HCT116 (cell line): Measurements from ENCODE around the gene C1QL4. TPM values are rescaled to one million over a fixed set of nuclear protein-coding genes. Genes with fewer than 3 reads are reported as not detected.

Source experiments
- ATAC-seq: fragments of 200-7000 bp; cut with Tn5 transposase; 2 replicates; pipeline ENCODE4 v1.9.1; 2020; ENCODE audit warnings: mild to moderate bottlenecking, moderate library complexity
- BruUV-seq: library from RNA; stranded (reverse); fragments of 400-500 nt; replicated peaks from 2 replicates; lab custom pipeline; 2021; lab: Mats Ljungman, UMichigan
- CTCF ChIA-PET: fragments of 300-600 bp; sonication (Branson Sonifier 250); formaldehyde crosslinking; loops from one replicate; lab custom pipeline; 2021; ENCODE audit warnings: antibody characterized with exemption; lab: Charles Lee
- POLR2A ChIA-PET: fragments of 300-600, 350-600 bp; sonication (Branson Sonifier 250); formaldehyde crosslinking; loops from one replicate; lab custom pipeline; 2021; ENCODE audit warnings: antibody characterized with exemption; lab: Charles Lee
- RAD21 ChIA-PET, 2 experiments: fragments of 300-600 bp; sonication (Branson Sonifier 250); formaldehyde crosslinking; loops; one replicate each; lab custom pipeline; 2023; ENCODE audit warnings: low total read pairs in 2 of 2; ENCODE audit not compliant: uncharacterized antibody in 2 of 2, unreplicated experiment in 2 of 2, low non-redundant PET in 1 of 2; lab: Charles Lee
- DNase-seq: peaks from one replicate; pipeline ENCODE4 v3.0.0-alpha.2; 2010; ENCODE audit warnings: low read depth, low spot score
- H2AFZ ChIP-seq: fragments of 200-600 bp; shearing (Covaris generic), sonication (generic); 2 replicates; pipeline ENCODE4 v1.6.1; 2017; ENCODE audit warnings: low read depth, mixed run types, mixed read lengths, antibody characterized with exemption, low read length; ENCODE audit not compliant: poor library complexity, severe bottlenecking
- H3K27ac ChIP-seq: 2 replicates; pipeline ENCODE4 v1.5.1; 2012; ENCODE audit warnings: low read depth, low read length
- H3K27me3 ChIP-seq: fragments of 200-600 bp; sonication (generic); 2 replicates; pipeline ENCODE4 v1.6.1; 2016; ENCODE audit warnings: mixed run types, low read length, mixed read lengths; ENCODE audit not compliant: insufficient read depth
- H3K36me3 ChIP-seq, 2 experiments: fragments of 200-500 bp in 1 of 2; fragments of 200-600 bp in 1 of 2; sonication (Bioruptor generic) in 1 of 2; sonication (generic) in 1 of 2; 2 replicates each; pipeline versions ENCODE4 v1.5.1 to v1.6.1; 2014 to 2016; ENCODE audit warnings: low read length in 2 of 2, inconsistent platforms in 1 of 2, mixed read lengths in 1 of 2, mixed run types in 1 of 2; ENCODE audit not compliant: insufficient read depth in 2 of 2, control insufficient read depth in 1 of 2
- H3K4me1 ChIP-seq, 2 experiments: fragments of 200-600 bp in 1 of 2; sonication (generic) in 1 of 2; 2 replicates each; pipeline versions ENCODE4 v1.5.1 to v1.6.1; 2012 to 2017; ENCODE audit warnings: low read length in 2 of 2, inconsistent platforms in 1 of 2, mild to moderate bottlenecking in 1 of 2, mixed read lengths in 1 of 2, mixed run types in 1 of 2, moderate library complexity in 1 of 2; ENCODE audit not compliant: insufficient read depth in 2 of 2, control insufficient read depth in 1 of 2
- H3K4me2 ChIP-seq: fragments of 200-600 bp; sonication (generic); 2 replicates; pipeline ENCODE4 v1.6.1; 2017; ENCODE audit warnings: mixed run types, low read length, mixed read lengths
- H3K4me3 ChIP-seq, 2 experiments: fragments of 200-600 bp in 1 of 2; sonication (generic) in 1 of 2; replicated peaks in 1 of 2; 2 replicates each; pipeline ENCODE4 v1.5.1; 2011 to 2016; ENCODE audit warnings: low read length in 2 of 2, control low read depth in 1 of 2, low read depth in 1 of 2, mild to moderate bottlenecking in 1 of 2, mixed read lengths in 1 of 2, mixed run types in 1 of 2
- H3K79me2 ChIP-seq: fragments of 200-600 bp; sonication (generic); 2 replicates; pipeline ENCODE4 v1.6.1; 2017; ENCODE audit warnings: mild to moderate bottlenecking, mixed run types, low read length, moderate library complexity, mixed read lengths; ENCODE audit not compliant: insufficient read depth
- H3K9ac ChIP-seq: fragments of 200-600 bp; sonication (generic); 2 replicates; pipeline ENCODE4 v1.6.1; 2016; ENCODE audit warnings: low read length, mixed read lengths
- H3K9me2 ChIP-seq: fragments of 200-600 bp; sonication (generic), shearing (Covaris generic); 2 replicates; pipeline ENCODE4 v1.6.1; 2017; ENCODE audit warnings: mixed run types, mild to moderate bottlenecking, moderate library complexity; ENCODE audit not compliant: insufficient read depth
- H3K9me3 ChIP-seq, 2 experiments: fragments of 200-500 bp in 1 of 2; fragments of 200-600 bp in 1 of 2; sonication (Bioruptor generic) in 1 of 2; sonication (generic) in 1 of 2; 2 replicates each; pipeline ENCODE4 v1.6.1; 2014 to 2017; ENCODE audit warnings: low read length in 2 of 2, mixed read lengths in 2 of 2, inconsistent platforms in 1 of 2, low read depth in 1 of 2, mild to moderate bottlenecking in 1 of 2, mixed run types in 1 of 2, moderate library complexity in 1 of 2; ENCODE audit not compliant: control insufficient read depth in 1 of 2, insufficient read depth in 1 of 2
- H4K20me1 ChIP-seq: fragments of 200-600 bp; sonication (generic), shearing (Covaris generic); 2 replicates; pipeline ENCODE4 v1.6.1; 2017; ENCODE audit warnings: mixed run types, mild to moderate bottlenecking, moderate library complexity; ENCODE audit not compliant: insufficient read depth
- POLR2A ChIP-seq: IDR thresholded peaks from 2 replicates; pipeline ENCODE4 v1.7.0; 2011; ENCODE audit warnings: borderline replicate concordance; ENCODE audit not compliant: insufficient read depth, insufficient read length; ENCODE audit errors: extremely low read depth
- TCF7L2 ChIP-seq: IDR thresholded peaks from 2 replicates; pipeline ENCODE4 v1.7.0; 2011; ENCODE audit warnings: borderline replicate concordance, inconsistent platforms; ENCODE audit not compliant: insufficient read depth, insufficient read length; ENCODE audit errors: extremely low read depth
- intact Hi-C: fragments of 100-400 bp; cut with micrococcal nuclease; formaldehyde crosslinking; loops from 2 replicates; pipeline ENCODE4 v1.10.0; 2022
- total RNA-seq: library from RNA; stranded (reverse); gene quantifications from one replicate; pipeline ENCODE4 v1.2.1, GENCODE V29; 2021; ENCODE audit not compliant: unreplicated experiment
- TF ChIP-seq, protein P1 (sequence below): IDR thresholded peaks from 2 replicates; pipeline ENCODE4 v1.6.1; 2012; ENCODE audit warnings: low read depth
- TF ChIP-seq, protein P2 (sequence below), 3 experiments: fragments of 200-600 bp in 1 of 3; sonication (generic) in 1 of 3; IDR thresholded peaks in 2 of 3; conservative IDR thresholded peaks in 1 of 3; 2 replicates each; pipeline ENCODE4 v1.5.1; 2012 to 2017; ENCODE audit warnings: low read depth in 2 of 3, low read length in 2 of 3, antibody characterized with exemption in 1 of 3, borderline replicate concordance in 1 of 3, control low read depth in 1 of 3, mild to moderate bottlenecking in 1 of 3, mixed read lengths in 1 of 3, mixed run types in 1 of 3, moderate library complexity in 1 of 3; ENCODE audit not compliant: insufficient read depth in 1 of 3
- TF ChIP-seq, protein P3 (sequence below): IDR thresholded peaks from 2 replicates; pipeline ENCODE4 v1.6.1; 2012
- TF ChIP-seq, protein P4 (sequence below): IDR thresholded peaks from 2 replicates; pipeline ENCODE4 v1.6.1; 2012

C1QL4 gene
- total RNA-seq, 1 experiment from 2014 or later = 8.1 TPM

DNA sequence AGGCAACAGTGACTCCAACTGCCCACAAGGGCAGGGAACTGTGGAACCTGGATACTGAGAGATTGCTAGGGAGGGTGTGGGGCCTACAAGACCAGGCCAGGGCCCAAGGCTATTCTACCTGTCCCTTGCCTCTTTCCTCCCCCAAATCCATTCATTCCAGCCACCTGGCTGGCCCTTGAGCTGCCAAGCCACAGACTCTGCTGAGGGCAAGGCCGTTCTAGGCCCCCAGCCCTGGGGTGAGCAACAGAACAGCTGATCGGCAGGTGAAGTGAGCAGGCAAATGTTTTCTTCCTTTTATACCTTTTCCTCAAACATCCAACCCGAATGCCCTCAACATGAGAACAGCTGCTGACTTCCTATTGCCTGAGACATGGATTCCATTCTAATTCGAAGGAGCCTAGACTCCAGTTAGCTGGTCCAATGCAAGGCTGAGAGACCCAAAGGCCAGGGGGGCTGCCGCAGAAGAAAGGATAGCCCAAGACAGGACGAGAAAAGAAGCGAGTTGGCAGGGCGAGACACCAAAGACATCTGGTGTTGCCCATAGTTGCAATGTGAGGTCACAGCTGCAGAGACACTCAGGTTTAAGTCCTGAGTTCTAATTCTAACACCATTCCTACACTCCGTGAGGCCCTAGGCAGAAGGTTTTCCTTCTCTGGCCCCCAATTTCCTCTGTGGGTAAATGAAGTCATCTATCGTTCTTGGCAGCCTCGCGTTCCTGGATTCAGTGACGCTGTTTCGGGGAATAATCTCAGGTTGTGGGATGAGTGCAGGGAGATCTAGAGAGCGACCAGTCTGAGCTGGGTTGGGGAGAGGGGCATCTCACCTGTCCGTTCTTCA is 1.7 kb downstream of the C1QL4 start (continued):
- TF ChIP-seq, protein P1, sequence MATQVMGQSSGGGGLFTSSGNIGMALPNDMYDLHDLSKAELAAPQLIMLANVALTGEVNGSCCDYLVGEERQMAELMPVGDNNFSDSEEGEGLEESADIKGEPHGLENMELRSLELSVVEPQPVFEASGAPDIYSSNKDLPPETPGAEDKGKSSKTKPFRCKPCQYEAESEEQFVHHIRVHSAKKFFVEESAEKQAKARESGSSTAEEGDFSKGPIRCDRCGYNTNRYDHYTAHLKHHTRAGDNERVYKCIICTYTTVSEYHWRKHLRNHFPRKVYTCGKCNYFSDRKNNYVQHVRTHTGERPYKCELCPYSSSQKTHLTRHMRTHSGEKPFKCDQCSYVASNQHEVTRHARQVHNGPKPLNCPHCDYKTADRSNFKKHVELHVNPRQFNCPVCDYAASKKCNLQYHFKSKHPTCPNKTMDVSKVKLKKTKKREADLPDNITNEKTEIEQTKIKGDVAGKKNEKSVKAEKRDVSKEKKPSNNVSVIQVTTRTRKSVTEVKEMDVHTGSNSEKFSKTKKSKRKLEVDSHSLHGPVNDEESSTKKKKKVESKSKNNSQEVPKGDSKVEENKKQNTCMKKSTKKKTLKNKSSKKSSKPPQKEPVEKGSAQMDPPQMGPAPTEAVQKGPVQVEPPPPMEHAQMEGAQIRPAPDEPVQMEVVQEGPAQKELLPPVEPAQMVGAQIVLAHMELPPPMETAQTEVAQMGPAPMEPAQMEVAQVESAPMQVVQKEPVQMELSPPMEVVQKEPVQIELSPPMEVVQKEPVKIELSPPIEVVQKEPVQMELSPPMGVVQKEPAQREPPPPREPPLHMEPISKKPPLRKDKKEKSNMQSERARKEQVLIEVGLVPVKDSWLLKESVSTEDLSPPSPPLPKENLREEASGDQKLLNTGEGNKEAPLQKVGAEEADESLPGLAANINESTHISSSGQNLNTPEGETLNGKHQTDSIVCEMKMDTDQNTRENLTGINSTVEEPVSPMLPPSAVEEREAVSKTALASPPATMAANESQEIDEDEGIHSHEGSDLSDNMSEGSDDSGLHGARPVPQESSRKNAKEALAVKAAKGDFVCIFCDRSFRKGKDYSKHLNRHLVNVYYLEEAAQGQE = no peak
- TF ChIP-seq, protein P2, sequence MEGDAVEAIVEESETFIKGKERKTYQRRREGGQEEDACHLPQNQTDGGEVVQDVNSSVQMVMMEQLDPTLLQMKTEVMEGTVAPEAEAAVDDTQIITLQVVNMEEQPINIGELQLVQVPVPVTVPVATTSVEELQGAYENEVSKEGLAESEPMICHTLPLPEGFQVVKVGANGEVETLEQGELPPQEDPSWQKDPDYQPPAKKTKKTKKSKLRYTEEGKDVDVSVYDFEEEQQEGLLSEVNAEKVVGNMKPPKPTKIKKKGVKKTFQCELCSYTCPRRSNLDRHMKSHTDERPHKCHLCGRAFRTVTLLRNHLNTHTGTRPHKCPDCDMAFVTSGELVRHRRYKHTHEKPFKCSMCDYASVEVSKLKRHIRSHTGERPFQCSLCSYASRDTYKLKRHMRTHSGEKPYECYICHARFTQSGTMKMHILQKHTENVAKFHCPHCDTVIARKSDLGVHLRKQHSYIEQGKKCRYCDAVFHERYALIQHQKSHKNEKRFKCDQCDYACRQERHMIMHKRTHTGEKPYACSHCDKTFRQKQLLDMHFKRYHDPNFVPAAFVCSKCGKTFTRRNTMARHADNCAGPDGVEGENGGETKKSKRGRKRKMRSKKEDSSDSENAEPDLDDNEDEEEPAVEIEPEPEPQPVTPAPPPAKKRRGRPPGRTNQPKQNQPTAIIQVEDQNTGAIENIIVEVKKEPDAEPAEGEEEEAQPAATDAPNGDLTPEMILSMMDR (IDR thresholded peaks at IDR 0.05 in 2 of 3, conservative IDR thresholded peaks at IDR 0.05 in 1 of 3; ENCODE audit: borderline replicate concordance in 1 of 3, insufficient read depth in 1 of 3, low read depth in 2 of 3, low read length in 2 of 3) = no peak
- TF ChIP-seq, protein P3, sequence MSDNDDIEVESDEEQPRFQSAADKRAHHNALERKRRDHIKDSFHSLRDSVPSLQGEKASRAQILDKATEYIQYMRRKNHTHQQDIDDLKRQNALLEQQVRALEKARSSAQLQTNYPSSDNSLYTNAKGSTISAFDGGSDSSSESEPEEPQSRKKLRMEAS = no peak
- TF ChIP-seq, protein P4, sequence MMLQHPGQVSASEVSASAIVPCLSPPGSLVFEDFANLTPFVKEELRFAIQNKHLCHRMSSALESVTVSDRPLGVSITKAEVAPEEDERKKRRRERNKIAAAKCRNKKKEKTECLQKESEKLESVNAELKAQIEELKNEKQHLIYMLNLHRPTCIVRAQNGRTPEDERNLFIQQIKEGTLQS = no peak

DNA sequence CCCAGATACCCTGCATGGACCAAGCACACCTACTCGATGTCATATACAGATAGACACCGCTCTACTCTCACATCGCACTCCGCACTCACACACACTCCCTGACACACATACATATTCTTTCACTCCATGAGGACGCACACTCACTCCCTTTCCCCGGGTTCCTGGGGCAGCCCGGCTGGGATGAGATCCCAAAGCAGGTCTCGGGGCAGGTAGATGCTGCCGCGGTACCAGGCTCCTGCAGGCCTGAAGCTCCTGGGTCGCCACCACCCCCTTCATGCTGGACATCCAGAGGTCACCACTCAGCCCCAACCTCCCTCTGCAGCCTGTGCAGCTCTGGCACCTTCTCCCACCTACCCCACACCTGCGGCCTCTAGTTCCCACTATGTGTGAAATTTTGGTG is 2.3 kb downstream of the C1QL4 start:
- DNase-seq (no peak), ATAC-seq (no peak)
- no peaks in the 10 kb centered on the region for H3K9me2 ChIP-seq
- peaks cover 2 to 11% of the 10 kb centered on the region in 2 experiments; a peak in 2 of 4 replicates for H3K36me3 ChIP-seq
- H3K4me2 ChIP-seq = no peak overlapping the region
- no peak overlapping the region for H3K9ac ChIP-seq
- BruUV-seq = no TSS peak
- TF ChIP-seq POLR2A (no peak), TCF7L2 (no peak)
- no peaks in the 10 kb centered on the region for H3K79me2 ChIP-seq
- H3K4me3 ChIP-seq = no peak overlapping the region
- H2AFZ ChIP-seq = no peak overlapping the region
- ChIA-PET RAD21 (no interaction called here), POLR2A (interaction anchor here (1.0 to 1.4 kb wide), 3 partner anchors 9 to 13 kb away, joined by 3 to 5 read pairs (median 3); partner anchors contain the start of gene TROAP), CTCF (interaction anchor here (1.2 kb wide), 1 partner anchor 12 kb away, joined by 3 read pairs; the partner anchor contains the start of gene TROAP)
- intact Hi-C loops = no loop called here
- H3K27ac ChIP-seq = no peak overlapping the region
- H3K9me3 ChIP-seq = no peaks in the 10 kb centered on the region
- no peaks in the 10 kb centered on the region for H3K27me3 ChIP-seq
- H4K20me1 ChIP-seq = no peaks in the 10 kb centered on the region
- peaks cover 12 to 40% of the 10 kb centered on the region in 2 experiments for H3K4me1 ChIP-seq
